ENCODE results near the gene SLC4A9.
"Not testable (repeated sequence)": the region's sequence is repeated elsewhere in the genome, so short reads cannot be mapped to it uniquely, and the experiment has no call there.

SLC4A9 gene

DNA sequence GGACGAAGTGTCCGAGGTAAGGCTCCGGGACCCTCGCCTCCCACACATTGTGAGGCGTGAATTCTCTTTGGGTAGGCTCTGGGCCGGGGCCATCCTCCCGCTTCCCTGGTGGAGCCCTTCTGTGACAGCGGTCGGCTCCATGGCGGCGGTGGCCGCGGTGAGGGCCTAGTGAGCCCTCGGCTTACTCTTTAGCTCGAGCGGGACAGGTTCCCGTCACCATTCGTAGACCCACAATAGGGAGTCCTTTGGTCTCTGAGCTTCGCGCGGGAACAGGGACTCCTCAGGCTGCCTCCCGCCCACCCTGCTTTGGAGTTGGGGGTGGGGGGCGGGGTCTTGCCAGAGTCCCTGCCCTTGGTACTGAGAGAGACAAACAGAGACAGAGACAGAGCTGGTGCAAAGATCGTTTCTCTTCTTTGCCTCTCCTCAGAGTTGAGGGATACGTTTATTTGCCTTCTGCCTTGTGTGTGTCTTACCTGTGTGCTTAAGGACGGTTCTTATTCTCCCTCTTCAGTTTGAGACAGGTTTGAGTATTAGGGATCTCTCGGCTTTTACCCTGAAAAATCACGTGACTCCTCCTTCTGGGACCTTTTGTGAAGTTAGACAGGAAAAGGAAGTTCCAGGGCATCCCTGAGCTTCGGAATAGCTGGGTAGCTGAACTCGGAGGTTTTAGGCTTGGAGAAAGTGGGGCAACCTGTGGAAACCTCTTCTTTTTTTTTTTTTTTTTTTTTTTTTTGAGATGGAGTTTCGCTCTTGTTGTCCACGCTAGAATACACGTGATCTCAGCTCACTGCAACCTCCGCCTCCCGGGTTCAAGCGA is 42.5 kb downstream of the SLC4A9 start:
- DNase-seq, result no peak

DNA sequence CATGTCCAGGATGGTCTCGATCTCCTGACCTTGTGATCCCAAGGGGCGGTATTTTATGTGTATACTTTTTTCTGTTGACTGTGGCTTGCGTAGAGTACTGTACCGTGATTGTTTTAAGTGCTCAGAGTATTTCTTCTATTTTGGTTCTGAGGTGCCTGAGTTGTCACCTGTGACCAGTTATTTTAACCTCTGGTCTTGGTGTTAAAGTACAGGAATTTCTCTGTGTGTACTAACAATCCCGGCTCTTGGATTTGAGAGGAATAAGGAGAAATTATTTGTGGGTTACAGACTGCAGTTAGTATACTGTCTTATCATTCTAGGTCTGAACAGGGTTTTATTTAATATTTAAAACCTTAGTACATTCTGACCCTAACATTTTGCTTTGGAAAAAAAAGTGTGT is 43.6 kb downstream of the SLC4A9 start:
- DNase-seq, result no peak

DNA sequence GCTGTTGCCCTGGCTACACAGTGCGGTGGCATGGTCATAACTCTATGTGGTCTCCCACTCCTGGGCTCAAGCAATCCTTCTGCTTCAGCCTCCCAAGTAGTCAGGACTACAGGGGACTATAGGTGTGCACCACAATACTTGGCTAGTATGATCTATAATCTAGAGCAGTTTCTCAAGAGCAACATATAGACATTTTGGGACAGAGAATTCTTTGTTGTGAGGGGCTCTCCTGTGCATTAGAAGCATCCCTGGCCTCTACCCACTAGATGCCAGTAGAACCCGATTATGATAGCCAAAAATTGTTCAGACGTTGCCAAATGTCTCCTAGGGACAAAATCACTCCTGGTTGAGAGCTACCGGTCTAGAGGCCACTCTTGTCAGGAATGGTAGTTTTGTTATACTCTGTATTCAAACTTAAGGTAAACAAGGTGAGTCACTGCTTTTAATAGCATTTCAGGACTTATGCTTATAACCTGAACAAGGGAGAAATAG is 48.8 kb downstream of the SLC4A9 start:
- no peak for DNase-seq

DNA sequence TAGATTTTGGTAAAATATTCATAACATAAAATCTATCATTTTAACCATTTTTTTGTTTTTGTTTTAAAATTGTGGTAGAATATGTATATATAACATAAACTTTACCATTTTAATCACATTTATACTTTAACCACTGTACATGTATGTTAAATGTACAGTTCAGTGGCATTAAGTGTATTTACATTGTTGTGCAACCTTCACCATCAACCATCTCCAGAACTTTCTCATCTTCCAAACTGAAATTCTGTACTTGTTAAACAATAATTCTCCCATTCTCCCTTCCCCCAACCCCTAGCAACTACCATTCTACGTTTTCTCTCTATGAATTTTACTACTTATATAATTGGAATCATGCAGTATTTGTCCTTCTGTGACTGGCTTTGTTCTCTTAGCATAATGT is 53.2 kb downstream of the SLC4A9 start:
- DNase-seq, result no peak

DNA sequence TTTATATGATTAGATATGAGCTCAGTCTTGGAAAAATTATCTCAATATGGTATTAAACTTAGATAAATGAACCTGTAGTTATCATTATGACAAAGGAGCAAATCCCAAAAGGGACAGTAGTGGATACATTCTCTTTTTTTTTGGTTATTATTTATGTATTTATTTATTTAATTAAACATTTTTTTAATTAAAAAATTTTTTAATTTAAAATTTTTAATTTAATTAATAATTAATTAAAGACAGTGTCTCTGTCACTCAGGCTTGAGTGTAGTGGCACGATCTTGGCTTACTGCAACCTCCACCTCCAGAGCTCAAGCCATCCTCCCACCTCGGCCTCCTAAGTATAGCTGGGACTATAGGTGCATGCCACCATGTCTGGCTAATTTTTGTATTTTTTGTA is 57.2 kb downstream of the SLC4A9 start:
- no peak for DNase-seq

DNA sequence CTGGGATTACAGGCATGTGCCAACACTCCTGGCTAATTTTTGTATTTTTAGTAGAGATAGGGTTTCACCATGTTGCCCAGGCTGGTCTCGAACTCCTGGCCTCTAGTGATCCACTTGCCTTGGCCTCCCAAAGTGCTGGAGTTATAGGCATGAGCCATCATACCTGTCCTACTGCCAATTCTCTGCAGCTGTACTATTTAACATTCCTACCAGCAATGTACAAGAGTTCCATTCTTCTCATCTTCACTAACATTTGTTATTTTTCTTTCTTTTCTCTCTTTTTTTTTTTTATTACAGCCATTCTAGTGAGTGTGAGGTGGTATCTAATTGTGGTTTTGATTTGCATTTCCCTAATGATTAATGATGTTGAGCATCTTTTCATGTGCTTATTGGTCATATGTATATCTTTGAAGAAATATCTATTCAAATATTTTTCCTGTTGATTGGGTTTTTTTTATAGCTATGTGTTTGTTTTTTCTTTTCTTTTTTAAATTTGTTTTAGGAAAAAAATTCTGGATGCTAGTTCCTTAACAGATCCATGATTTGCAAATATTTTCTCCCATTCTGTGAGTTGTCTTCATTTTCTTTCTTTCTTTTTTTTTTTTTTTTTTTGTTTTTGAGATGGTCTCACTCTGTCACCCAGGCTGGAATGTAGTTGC is 59.0 kb downstream of the SLC4A9 start:
- no peak for DNase-seq

DNA sequence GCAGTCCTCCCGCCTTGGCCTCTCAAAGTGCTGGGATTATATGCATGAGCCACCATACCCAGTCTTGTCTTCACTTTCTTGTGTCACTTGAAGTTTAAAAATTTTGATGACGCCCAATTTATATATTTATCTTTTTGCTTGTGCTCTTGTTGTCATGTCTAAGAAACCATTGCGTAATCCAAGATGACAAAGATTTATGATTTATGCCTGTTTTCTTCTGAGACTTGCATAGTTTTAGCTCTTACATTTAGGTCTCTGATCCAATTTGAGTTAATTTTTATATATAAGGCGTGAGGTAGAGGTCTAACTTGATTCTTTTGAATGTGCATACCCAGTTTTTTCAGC is 60.2 kb downstream of the SLC4A9 start:
- DNase-seq, result no peak

DNA sequence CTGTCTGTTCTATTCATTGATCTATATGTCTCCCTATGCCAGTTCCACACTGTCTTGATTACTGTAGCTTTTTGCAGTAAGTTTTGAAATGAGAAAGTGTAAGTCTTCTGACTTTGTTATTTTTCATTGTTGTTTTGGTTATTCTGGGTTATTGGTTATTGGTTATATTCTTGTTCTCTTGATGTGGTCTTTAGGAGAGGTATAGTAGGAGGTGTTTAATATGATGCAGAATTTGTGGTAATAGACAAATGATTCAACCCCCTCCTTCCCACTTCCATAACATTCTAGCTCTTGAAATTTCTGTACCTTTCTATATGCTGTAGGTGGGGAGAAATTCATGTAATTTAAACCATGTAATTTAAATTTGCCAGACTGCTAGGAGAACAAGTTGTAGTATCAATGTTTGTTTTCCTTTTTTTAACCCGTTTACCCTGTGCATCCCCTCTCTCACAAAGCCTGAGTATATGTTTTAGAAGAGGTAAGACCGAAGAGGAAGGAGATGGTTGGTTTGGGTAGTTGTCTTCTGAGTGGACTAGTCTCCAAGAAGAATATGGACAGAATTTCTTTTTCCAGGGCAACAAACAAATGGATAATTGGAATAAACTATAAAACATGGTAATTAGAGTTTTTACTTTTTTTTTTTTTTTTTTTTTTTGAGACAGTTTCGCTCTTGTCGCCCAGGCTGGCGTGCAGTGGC is 60.8 kb downstream of the SLC4A9 start:
- no peak for DNase-seq

DNA sequence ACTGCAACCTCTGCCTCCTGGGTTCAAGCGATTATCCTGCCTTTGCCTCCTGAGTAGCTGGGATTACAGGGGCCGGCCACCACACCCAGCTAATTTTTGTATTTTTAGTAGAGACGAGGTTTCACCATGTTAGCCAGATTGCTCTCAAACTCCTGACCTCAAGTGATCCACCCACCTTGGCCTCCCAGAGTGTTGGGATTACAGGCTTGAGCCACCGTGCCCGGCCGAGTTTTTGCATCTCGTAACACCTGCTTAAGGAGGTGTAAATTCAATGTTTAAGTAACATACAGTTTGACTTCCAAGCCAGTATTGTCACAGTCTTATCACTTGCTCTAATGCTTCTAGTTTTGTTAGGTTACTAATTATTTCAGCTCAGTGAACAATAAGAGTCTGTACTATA is 61.4 kb downstream of the SLC4A9 start:
- not testable (repeated sequence) for DNase-seq

DNA sequence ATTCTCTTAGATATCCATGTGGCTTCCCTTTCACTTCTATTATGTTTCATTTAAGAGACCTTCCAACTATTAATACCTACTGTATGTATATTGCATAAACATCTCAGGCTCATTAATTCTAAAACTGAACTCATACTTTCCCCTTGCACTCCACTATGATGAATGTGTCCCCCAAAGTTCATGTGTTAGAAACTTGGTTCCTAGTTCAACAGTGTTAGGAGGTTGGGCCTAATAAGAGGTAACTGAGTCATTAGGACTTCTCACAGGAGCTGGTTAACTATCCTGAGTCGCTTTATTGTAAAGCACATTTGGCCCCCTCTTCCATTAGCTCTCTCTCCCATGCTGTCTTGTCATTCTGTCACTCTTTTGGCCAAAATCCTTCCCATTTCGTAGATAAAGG is 63.6 kb downstream of the SLC4A9 start:
- no peak for DNase-seq

DNA sequence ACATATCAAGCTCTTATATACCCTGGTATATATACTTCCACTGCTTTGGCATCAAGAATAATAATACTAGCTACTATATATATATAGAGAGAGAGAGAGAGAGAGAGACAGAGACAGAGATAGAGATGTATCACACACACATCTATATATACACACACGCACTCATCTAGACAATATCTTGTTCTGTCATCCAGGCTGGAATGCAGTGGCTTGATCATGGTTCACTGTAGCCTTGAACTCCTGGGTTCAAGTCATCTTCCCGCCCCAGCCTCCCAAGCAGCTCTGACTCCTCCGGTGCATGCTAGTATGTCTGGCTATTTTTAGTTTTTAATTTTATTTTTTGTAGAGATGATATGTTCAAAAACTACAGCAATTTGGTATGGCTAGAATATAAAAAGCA is 64.1 kb downstream of the SLC4A9 start:
- DNase-seq, result no peak
